CD4-positive, alpha-beta T cell treated with Interleukin-17A for 4 hours (primary cell): ENCODE data around the gene INHBA.

Source experiments
- DNase-seq: peaks from one replicate; pipeline ENCODE4 v3.0.0-alpha.2; 2020; ENCODE audit warnings: mixed read lengths

Gene INHBA

DNA sequence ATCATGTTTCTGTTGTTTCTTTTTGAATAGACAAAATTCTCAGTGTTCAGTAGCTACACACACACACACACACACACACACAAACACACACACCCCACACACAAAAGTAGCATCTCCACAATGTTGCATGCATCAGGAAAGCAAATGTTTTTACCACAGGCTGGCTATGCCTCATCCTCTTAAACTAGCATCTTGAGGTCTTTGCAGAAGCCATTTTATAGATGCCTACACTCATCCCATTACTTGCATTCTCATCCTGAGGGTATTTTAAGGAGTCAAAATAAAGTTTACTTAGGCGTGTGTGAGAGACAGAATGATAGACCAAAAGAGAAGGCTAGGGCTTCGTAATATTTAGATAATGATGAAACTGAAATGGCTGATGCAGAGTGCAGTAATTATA is 7.9 kb upstream of the INHBA start:
- DNase-seq = no peak

DNA sequence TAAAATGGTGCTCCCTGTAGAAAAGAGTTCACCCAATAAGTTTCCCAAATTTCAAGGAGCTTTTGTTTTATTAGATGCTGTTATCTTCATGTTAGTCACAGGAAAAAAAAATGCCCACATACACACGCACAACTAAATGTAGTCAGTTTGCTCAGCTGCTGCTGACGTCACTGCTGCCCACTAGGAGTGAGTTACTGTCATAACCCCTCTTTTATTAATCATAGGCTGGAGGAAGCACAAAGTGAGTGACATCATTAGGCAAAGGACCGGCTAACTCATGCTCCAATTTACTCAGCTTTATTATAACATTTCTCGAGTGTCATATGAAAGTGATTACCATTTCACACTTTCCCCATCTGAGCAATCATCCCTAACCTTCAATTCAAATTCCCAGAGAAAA is 6.7 kb upstream of the INHBA start:
- DNase-seq = no peak

DNA sequence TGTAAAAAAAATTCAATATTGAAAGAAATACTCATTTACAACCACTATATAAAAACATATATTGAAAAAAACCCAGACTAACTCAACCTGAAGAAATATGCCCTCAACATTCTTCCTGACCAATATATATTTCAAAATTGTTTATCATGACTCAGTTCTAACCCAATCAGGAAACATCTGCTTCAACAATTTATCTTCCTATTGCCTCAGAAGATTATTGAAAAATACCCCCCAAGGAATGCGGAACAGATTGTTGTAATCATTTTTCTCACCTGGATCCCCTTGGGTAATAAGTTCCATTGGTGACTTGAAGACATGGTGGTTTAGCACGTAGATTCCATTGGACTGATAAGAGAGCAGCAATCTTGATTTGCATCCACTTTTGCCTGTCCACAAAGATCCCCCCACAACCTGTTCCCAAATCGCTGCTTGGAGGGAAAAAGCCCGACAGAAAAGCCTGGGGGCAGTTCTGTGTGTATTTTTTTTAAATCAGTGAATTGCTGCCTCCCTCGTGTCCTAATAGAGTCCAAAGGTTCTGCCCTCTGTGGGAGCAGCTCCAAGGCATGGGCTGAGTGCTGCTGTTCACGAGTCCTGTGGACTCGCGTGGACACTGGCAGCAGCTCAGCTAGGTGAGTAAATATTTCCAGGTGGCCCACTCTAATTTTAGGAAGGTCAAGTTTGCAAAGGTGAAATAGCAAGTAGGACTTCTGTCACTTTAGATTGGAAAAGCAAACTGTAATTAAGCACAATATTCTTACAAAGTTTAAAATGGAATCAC is 5.9 kb upstream of the INHBA start:
- no peak for DNase-seq

DNA sequence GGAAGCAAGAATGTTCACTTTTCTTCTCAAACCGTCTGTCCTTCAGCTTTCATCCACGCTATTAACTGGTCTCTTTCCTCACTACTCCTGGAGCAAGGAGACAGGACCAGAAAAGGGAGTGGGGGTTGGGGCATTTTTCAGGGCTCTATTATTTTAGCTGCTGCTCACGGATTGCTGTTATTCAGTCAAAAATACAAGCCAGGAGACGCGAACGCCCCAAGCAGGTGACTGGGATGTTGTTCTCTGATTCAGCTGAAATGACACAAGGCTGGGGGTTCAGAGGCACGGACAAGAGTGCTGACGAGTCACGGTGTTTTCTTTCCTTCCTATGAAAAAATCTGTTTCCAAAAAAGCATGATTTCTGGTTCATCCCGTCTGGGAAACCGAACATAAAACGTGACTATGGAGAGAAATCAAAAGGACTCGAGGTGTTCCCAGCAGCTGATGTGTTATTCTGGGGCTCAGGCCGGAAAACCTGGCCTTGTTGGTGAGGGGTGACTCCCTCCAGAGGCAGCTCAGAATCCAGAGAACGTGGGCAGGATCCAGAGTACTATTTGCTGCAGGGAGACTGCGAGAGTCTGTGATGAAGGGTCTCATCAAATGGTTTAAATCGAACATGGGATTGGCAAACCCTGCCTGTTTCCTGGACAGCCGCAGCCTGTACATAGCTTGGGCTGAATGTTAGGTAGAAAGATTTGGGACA is 3.5 kb upstream of the INHBA start:
- DNase-seq = no peak

DNA sequence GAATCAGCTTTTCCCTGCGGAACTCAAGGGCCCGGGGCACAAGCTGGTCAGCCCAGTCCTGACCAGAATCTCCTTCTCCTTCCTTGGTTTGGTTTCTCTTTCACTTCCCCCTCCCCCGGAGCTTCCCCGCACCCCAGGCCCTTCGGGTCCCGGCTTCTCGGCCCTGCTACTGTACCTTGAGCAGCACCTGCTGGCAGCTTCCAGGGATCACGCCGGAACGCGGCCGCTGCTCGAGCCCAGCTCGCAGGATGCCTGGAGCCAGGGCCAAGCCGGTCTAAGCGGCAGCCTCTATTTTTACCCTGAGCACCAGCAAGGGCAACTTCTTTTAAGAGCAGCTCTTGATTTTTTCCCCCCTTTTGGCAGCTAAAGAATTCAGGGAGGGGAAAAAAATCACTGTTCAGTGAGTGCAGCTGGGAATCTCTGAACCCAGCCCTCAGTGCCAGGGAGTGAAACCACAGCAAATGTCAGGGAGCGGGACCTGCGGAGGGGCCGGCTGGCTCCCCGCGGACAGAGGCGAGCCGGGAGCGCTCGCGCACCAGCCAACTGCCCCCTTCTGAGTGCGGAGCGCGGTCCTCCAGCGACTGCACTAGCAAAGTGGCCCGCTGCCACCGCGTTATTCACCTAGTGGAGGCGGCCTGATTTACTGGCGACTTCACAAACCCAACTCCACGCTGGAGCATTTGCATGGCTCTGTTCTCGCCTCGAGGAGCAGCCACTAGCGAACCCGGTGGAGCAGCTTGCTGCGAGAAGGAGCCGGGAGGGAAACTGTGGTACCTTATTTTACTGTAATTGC is 2.4 kb upstream of the INHBA start:
- peak; percentile 24 for DNase-seq

DNA sequence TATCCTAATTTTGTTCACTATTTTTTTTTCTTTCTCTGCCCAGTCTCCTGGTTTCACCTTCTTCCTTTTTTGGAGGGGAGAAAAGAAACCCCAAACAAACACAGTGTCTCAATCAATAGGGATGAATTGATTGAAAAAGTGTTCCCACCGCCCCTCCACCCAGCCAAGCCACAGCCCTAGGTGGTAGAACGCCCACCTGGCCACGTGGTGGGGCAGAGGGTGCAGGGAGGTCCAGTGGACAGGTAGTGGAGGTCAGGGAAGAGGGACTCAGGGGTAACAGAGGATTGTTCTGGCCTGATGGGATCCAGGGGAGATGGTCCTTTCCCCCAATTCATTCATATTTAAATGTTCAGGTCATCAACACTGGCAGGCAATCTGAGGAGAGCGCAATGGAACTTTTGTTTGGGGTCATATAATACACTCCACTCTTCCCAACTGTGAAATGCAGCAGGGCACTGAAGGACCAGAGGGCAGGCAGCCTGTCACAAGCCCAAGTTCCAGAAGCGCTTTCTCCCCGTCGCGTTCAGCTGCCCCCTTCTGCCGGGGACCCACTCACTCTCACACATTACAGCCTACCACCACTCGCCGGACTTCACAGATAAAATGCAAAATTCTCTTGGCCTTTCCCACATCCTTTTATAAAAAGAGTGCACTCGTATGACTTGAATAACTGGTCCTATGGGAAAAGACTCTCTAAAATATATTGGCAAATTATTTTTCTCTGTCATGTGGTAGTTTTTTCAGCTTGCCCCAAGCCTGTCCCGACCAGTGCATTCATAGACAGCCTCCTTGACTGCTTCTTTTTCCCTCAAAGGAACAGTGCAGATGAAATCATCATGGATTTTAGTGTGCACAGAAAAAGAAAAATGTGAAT is 1.6 kb downstream of the INHBA start:
- DNase-seq = no peak

DNA sequence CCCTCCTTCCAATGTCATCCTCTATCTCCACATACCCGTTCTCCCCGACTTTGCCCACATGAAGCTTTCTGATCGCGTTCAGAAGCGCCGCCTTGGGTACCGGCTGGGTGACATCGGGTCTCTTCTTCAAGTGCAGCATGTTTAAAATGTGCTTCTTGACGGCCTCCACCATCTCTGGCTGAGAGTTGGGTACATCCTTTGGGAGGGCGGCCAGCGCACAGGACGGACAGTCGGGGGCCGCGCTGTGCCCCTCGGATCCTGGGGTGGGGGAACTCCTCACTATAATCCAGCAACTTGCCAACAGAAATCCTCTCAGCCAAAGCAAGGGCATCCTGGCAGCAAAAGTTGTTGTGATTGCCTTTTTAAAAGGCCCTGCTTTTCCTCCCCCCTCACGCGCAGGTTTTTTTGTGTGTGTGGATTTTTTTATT is 2.8 kb downstream of the INHBA start:
- no peak for DNase-seq

DNA sequence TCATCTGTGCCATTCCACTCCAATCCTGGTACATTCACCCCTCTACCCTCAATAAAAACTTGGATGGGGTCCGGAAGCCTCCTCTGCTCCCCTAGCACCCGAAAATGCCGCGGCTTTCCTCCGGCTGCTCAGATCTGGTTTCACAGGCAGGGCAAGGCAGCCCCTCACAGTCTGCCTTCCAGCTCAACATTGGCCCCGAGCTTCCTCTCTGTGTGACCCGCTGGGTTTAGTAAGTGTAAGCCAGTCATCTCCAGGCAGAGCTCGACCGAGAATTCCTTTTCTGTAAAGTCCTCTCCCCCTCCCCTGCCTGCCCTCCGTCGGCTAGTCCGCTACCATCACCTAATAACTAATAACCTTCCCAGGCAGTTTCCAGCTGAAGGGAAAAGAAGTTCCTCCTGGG is 3.4 kb downstream of the INHBA start:
- no peak for DNase-seq

DNA sequence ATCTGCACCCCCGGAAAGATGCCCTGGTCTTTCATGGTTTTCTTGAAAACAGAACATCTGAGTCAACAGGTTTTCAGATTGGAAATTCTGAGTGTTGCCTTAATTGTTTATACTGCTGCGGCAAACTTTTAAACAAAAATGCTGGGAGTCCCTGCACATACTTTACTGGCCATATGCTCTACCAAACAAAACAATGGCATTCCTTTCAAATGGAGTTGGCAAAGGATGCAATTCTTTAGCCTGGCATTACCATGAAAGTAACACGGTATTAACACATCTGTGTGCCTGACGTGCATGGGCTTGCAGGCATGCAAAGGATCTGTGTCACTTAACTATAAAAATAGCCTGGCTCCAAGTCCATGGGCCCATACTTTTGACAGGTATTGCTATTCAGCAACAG is 4.2 kb downstream of the INHBA start:
- DNase-seq = no peak

DNA sequence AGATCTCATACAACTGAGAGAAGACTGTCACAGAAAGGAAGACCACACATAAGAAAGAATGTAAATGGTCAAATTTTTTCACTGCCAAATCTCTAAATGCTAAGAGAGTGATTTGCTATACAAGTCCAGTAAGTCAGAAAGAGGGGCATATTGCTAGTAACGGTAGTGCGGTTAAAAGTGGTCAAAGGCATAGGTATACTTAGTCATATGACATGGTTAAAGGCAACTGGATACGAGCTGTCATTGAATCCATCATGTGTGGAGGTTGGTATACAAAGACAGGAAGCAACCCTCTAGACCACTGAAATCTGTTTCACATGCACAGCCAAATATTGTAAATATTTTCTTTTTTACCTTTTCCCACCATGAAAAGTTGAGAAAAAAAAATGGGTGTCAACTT is 4.8 kb downstream of the INHBA start:
- no peak for DNase-seq

DNA sequence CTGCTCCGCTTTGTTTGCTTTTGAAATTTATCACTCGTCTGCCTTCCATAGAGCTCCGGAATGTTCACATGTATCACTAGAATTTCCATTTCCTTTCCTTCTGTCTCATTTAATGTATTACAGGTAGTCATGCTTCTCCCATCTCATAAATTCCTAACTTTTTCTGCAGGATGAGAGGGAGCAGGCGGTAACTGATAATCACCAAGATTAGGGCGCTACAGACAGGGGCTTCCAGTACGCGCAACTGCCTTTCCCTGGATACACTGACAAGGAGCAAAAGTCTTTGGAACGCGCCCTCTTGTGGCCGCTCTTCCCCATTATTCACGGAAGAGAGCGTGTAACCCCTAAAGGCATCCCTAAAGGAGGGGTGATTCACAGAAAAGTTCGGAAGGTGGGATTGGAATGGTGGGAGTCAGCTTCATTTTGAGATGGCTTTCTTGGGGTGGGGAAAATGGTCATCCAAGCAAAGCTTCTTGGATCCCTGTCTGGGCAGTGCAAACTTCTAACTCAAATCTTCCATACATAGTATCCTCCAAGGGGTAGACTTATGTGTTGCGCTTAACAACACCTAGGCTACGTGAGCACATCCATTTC is 6.5 kb downstream of the INHBA start:
- DNase-seq = peak; percentile 8

DNA sequence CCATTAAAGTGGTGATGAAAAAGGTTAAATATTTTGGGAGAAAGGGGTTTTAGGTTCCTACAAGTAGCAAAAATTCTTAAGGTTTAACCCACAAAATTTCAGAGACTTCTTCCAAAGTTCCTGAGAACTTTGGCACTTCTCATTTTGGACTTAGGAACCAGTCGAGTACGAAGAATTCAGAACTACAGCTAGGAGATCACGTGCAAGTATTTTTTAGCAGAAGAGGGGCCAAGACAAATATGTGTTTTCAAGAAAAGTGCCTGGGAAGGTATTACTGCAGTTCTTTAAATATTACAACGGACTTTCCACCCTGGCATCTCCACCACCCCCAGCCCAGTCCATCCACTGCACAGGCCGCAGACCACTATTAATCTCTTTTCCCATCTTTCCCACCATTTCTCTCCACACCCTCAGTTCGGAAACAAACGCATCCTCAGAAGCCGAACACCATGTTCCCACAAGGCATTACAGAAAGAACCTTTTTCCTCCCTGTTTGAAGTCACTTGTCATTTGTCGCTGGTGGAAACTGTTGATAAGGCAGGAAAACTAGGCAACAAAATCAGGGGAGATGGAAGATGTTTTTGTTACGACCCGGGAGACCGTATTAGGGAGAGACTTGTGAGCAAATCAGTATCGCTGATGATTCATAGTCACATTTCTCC is 7.1 kb downstream of the INHBA start:
- DNase-seq = no peak

DNA sequence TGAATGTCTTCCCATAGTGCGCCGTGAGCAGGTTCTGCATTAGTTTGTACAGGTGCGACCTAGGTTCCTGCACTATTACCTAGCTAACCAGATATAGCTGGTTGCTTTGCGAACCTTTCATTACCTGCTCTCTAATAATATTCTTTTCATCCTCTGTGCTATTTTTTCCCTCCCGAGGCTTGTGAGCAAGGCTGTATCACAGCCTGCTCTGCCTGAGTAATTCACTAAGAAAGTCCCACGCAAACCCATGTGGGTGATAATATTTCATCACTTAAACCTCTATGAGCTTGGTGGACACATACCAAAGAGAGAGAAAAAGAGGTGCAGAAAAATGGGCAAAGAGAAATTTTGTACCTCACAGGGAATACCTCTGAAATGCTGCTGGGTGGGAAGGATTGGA is 8.4 kb downstream of the INHBA start:
- DNase-seq = no peak

DNA sequence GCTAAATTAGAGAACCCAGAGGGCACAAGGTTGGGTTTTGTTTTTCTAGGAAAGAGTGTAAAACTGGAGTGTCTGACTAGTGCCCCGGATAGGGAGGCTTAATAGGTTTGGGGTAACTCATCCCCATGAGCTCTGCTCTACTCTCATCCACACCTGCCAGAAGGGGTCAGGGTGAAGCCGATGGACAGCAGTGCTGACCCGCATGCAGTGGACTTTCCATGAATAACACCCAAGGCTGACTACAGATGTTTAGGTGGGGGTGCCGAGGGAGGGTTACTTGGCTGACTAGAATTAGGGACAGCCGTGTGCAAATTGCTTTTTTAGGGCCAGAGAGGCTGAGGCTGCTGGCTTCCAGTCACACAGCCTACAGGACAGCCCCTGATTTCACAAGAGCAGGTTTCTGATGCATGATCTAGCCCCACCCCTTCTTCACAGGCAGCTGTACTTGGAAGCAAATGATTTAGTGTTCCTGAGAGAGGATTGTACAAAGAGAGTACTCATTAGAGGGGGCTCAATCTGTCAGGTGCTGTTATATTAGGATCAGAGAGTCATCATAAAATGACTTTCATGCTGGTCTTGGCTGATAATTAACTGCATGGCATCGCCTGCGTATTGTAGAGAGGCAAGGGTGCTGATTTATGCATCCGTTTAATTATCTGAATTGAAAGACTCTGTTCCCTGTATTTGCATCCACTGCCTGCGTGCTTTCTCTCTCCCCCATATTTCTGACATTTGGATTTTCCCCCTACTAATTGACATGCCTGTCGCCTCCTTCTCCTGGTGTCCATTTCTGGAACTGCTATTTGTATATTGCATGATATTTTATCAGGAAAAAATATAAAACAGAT is 9.5 kb downstream of the INHBA start:
- DNase-seq = no peak

DNA sequence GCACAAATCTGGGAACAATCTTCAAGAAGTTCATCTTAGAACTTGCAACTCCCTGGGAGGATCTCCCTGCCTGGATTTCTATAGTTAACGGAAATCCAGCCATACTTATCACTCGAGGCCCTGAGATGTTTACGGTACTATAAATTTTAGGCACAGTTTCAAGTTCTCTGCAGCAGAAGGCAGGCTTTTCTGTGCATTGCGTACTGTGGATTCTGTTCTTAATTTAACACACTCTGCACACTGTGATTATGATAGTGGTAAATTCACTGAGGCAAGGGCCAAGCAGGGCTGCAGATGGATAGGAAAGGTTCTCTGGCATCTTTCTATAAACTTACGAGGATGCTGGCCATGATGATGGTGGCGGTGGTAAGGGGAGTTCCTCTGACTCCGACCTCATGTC is 10.6 kb downstream of the INHBA start:
- no peak for DNase-seq

DNA sequence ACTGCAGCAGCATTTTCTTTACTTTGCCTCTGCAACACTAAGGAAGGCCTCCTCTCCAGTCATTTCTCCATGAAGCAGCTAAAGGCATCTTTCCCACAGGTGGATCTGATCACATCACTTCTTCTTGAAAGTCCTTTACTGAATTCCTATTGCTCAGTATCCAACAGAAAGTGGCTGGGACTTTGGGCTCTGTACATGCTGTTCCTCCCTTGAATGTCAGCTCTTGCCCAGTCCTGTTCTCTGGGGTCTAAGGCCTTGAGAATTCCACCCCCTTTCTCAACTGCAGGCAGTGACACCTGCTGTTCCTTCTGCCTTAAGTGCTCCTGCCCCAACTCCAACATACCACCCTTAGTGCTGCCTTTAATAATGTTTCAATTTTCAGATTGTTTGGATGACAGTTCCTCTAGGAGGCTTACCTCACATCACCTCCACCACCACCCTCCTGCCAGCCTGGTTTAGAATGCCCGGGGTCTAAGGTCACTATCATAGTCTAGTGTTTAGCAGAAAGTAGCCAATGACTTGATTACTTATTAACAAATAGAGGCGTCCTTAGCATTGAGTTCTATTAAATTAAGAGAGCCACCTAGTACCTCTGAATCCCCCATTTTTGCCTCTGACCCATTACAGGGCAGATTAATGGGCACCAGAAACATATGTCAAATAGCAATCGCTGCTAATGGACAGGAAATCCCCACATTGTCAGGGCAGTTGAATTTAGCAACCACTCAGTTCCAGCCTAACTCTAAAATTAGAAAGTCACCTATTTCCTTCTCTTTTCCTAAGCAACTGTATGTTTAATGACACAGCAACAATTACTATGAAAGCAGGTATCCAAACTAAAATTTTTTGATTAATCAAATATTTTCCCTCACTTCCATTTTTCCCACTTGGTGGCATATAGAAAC is 11.4 kb downstream of the INHBA start:
- DNase-seq = no peak

DNA sequence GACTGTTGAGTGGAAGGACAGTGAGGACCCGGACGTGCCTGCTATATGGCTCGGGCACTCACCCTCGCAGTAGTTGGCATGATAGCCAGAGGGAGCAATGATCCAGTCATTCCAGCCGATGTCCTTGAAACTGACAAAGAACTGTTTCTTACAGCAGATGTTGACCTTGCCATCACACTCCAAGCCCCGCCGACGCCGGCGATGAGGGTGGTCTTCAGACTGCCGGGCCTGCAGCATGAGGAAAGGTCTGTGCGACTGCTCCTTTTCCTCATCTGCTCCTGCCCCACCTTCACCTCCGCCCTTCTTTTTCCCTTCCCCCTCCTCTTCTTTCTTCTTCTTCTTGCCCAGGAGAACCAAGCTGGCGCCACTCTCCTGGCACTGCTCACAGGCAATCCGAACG is 13.1 kb downstream of the INHBA start:
- no peak for DNase-seq

DNA sequence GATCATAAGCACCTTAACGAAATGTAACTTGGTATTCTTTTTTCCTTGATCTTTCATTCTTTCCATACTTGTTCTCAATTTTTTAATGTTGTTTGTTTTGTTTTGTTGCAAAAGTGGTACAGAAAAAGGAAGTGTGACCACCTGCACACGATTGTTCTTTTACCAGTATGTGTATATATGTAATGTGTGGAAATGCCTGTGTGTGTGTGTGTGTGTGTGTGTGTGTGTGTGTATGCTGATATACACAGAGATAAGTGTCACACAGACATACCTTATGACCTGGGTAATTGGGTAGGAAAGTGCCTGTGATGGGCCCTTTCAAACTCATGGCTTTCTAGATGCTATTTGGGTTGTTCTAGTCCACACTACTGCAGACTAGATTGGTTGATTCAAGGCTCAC is 14.0 kb downstream of the INHBA start:
- no peak for DNase-seq

DNA sequence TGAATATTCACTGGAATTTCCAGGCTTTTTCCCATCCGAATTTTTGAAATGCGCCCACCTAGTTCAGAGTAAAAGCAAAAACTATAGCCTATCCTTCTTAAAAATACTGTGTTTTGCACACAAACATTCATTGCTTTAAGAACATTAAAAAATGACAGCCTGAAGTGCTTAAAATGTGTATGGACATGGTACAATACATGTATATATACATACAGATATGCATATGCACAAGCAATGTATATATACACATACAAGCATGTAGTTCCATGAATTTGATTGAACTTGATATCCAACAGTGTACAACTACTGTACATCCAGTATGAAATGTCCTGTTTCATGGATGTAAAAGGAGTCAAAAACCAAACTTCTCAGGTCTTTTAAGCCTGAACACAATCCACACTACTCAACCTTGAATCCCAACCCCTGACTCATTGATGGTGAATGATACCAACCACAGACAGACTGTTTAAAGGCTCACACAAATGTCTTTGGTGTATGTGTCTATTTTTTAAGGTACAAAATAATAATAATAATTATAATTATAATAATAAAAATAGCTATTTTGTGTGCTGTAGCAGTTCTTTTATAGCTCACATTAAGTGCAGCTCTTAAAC is 14.8 kb downstream of the INHBA start:
- DNase-seq = no peak
